Neural cell (in vitro differentiated cells): ENCODE measurements around the gene C4A. TPM values are rescaled to one million over a fixed set of nuclear protein-coding genes. Genes with fewer than 3 reads are reported as not detected.

Source experiments
- H2AFZ ChIP-seq: fragments of 200-600, 300-800 bp; sonication (generic), shearing (Covaris generic); 2 replicates; pipeline ENCODE4 v1.6.0; 2014; ENCODE audit warnings: low read depth, mild to moderate bottlenecking, antibody characterized with exemption, low read length, moderate library complexity
- H3F3A ChIP-seq: fragments of 200-600 bp; shearing (Covaris generic); 2 replicates; pipeline ENCODE4 v1.6.1; 2016; ENCODE audit warnings: mild to moderate bottlenecking, moderate library complexity, mixed read lengths, antibody characterized with exemption, low read length; ENCODE audit not compliant: insufficient read depth, poor library complexity, severe bottlenecking
- H3K27ac ChIP-seq: fragments of 200-600, 300-800 bp; sonication (generic), shearing (Covaris generic); 2 replicates; pipeline ENCODE4 v1.5.1; 2014; ENCODE audit warnings: mild to moderate bottlenecking, low read length, moderate library complexity
- H3K27me3 ChIP-seq: fragments of 300-800, 200-600 bp; sonication (generic), shearing (Covaris generic); 2 replicates; pipeline ENCODE4 v1.6.0; 2014; ENCODE audit warnings: mild to moderate bottlenecking, low read depth, low read length, moderate library complexity; ENCODE audit not compliant: insufficient read depth
- H3K36me3 ChIP-seq: fragments of 300-800, 200-600 bp; sonication (generic), shearing (Covaris generic); 2 replicates; pipeline ENCODE4 v1.5.1; 2014; ENCODE audit warnings: mild to moderate bottlenecking, antibody characterized with exemption, low read length, moderate library complexity; ENCODE audit not compliant: insufficient read depth
- H3K4me2 ChIP-seq: fragments of 300-800, 200-600 bp; sonication (generic), shearing (Covaris generic); 2 replicates; pipeline ENCODE4 v1.6.0; 2014; ENCODE audit warnings: mild to moderate bottlenecking, low read length
- H3K4me3 ChIP-seq: fragments of 300-800, 200-600 bp; sonication (generic), shearing (Covaris generic); 2 replicates; pipeline ENCODE4 v1.5.1; 2014; ENCODE audit warnings: mild to moderate bottlenecking, low read length, moderate library complexity
- H3K79me2 ChIP-seq: fragments of 200-600 bp; shearing (Covaris generic); replicated peaks from 2 replicates; pipeline ENCODE4 v1.6.0; 2014; ENCODE audit warnings: mild to moderate bottlenecking, low read length, moderate library complexity; ENCODE audit not compliant: insufficient read depth
- H3K9ac ChIP-seq: fragments of 300-800, 200-600 bp; sonication (generic), shearing (Covaris generic); 2 replicates; pipeline ENCODE4 v1.6.1; 2016; ENCODE audit warnings: mild to moderate bottlenecking, low read length, mixed read lengths
- H3K9me2 ChIP-seq: fragments of 200-600 bp; shearing (Covaris generic); 2 replicates; pipeline ENCODE4 v1.6.1; 2016; ENCODE audit warnings: mild to moderate bottlenecking, low read length, mixed read lengths; ENCODE audit not compliant: insufficient read depth
- H3K9me3 ChIP-seq: fragments of 200-600, 300-800 bp; sonication (generic), shearing (Covaris generic); 2 replicates; pipeline ENCODE4 v1.6.1; 2016; ENCODE audit warnings: mild to moderate bottlenecking, mixed run types, low read length, moderate library complexity, mixed read lengths
- H4K20me1 ChIP-seq: fragments of 200-600 bp; shearing (Covaris generic); 2 replicates; pipeline ENCODE4 v1.6.1; 2016; ENCODE audit warnings: mild to moderate bottlenecking, mixed run types; ENCODE audit not compliant: insufficient read depth
- CTCF ChIP-seq: fragments of 450-650 bp; IDR thresholded peaks from 2 replicates; pipeline ENCODE4 v1.5.1; 2014; ENCODE audit warnings: antibody characterized with exemption, mild to moderate bottlenecking, moderate library complexity; ENCODE audit not compliant: poor library complexity, severe bottlenecking
- EP300 ChIP-seq: fragments of 450-650 bp; conservative IDR thresholded peaks from 2 replicates; pipeline ENCODE4 v1.6.1; 2014; ENCODE audit warnings: antibody characterized with exemption, mild to moderate bottlenecking, moderate library complexity; ENCODE audit not compliant: poor library complexity, severe bottlenecking
- EZH2 ChIP-seq: fragments of 200-600, 300-800 bp; shearing (Covaris generic), sonication (generic); IDR thresholded peaks from 2 replicates; pipeline ENCODE4 v1.6.1; 2014; ENCODE audit warnings: antibody characterized with exemption, low read length, borderline replicate concordance, mild to moderate bottlenecking; ENCODE audit not compliant: insufficient read depth, poor library complexity, severe bottlenecking
- MXI1 ChIP-seq: fragments of 450-650 bp; conservative IDR thresholded peaks from 2 replicates; pipeline ENCODE4 v1.6.1; 2014; ENCODE audit warnings: antibody characterized with exemption, mild to moderate bottlenecking; ENCODE audit not compliant: poor library complexity, severe bottlenecking
- POLR2AphosphoS5 ChIP-seq: IDR thresholded peaks from 2 replicates; pipeline ENCODE4 v1.6.1; 2012
- RAD21 ChIP-seq: fragments of 450-650 bp; conservative IDR thresholded peaks from 2 replicates; pipeline ENCODE4 v1.6.1; 2014; ENCODE audit warnings: antibody characterized with exemption, mild to moderate bottlenecking, moderate library complexity
- REST ChIP-seq: IDR thresholded peaks from 2 replicates; pipeline ENCODE4 v1.6.1; 2012; ENCODE audit warnings: borderline replicate concordance
- SMC3 ChIP-seq: fragments of 450-650 bp; conservative IDR thresholded peaks from 2 replicates; pipeline ENCODE4 v1.6.1; 2014; ENCODE audit warnings: antibody characterized with exemption, mild to moderate bottlenecking, moderate library complexity; ENCODE audit not compliant: poor library complexity
- TAF1 ChIP-seq: IDR thresholded peaks from 2 replicates; pipeline ENCODE4 v1.6.1; 2012; ENCODE audit warnings: low read depth
- polyA plus RNA-seq: library from polyadenylated mRNA; depleted of rRNA; stranded (reverse); fragments of >200 nt; gene quantifications from 2 replicates; pipeline ENCODE4 v1.2.3, GENCODE V29; 2014

The C4A gene
- polyA plus RNA-seq, 1 donor from 2014 or later = 4.4 TPM

- TF ChIP-seq TAF1 (no peak), CTCF (no peak), SMC3 (no peak), RAD21 (no peak), EP300 (no peak), POLR2AphosphoS5 (no peak), EZH2 (no peak), REST (no peak), MXI1 (no peak)
- Histone ChIP-seq H3K4me3 (no peak overlapping the region), H3K27me3 (no peaks in the 10 kb centered on the region), H3F3A (no peaks in the 10 kb centered on the region), H2AFZ (no peak overlapping the region), H4K20me1 (no peaks in the 10 kb centered on the region), H3K9ac (no peak overlapping the region), H3K9me3 (no peaks in the 10 kb centered on the region), H3K4me2 (no peak overlapping the region), H3K9me2 (no peaks in the 10 kb centered on the region), H3K36me3 (no peaks in the 10 kb centered on the region), H3K27ac (no peak overlapping the region), H3K79me2 (peaks cover 5% of the 10 kb centered on the region)
Observed at GRCh38 chr6:31966997-31967925, 14.6 kb upstream of the C4A start.

- H2AFZ ChIP-seq = no peak overlapping the region
- no peaks in the 10 kb centered on the region for H3K9me3 ChIP-seq
- H3K27ac ChIP-seq = no peak overlapping the region
- H3K36me3 ChIP-seq = no peaks in the 10 kb centered on the region
- H3K4me2 ChIP-seq = no peak overlapping the region
- H3K9ac ChIP-seq = no peak overlapping the region
- peaks cover 7% of the 10 kb centered on the region for H3K79me2 ChIP-seq
- TF ChIP-seq EZH2 (no peak), CTCF (no peak), EP300 (no peak), MXI1 (no peak), TAF1 (no peak), SMC3 (no peak), REST (no peak), POLR2AphosphoS5 (no peak), RAD21 (no peak)
- H4K20me1 ChIP-seq = no peaks in the 10 kb centered on the region
- no peaks in the 10 kb centered on the region for H3F3A ChIP-seq
- H3K27me3 ChIP-seq = no peaks in the 10 kb centered on the region
- H3K9me2 ChIP-seq = no peaks in the 10 kb centered on the region
- H3K4me3 ChIP-seq = no peak overlapping the region
Observed at GRCh38 chr6:31967926-31968320, 13.9 kb upstream of the C4A start.
